ENCODE data around the gene ZNF540. TPM values are rescaled to one million over a fixed set of nuclear protein-coding genes. Genes with fewer than 3 reads are reported as not detected.

ZNF540 gene
- total and polyA plus RNA-seq, 2 donors from 2014 or later = 5.4 to 8.4 TPM

GRCh38 chr19:37564624-37565369 lies 29.9 kb upstream of the ZNF540 start:
- H3K27me3 ChIP-seq (ENCODE audit: control insufficient read depth, insufficient read depth, low read length) = no peaks in the 10 kb centered on the region
- H3K9ac ChIP-seq (ENCODE audit: low read length in 3 of 3) = no peak overlapping the region
- H3K27ac ChIP-seq (ENCODE audit: low read depth in 2 of 2, low read length in 2 of 2) = no peak overlapping the region
- H3K4me1 ChIP-seq (ENCODE audit: control insufficient read depth in 2 of 3, insufficient read depth in 2 of 3, low read depth in 1 of 3, low read length in 3 of 3) = no peaks in the 10 kb centered on the region
- FAIRE-seq (no peak), DNase-seq (no peak)
- H3K36me3 ChIP-seq (ENCODE audit: control insufficient read depth in 2 of 3, insufficient read depth in 3 of 3, low read length in 3 of 3) = peaks cover 11 to 36% (median 16%) of the 10 kb centered on the region in 3 donors
- peaks cover 9 to 91% (median 79%) of the 10 kb centered on the region in 3 donors for H3K9me3 ChIP-seq (ENCODE audit: control insufficient read depth in 2 of 3, insufficient read depth in 1 of 3, low read length in 3 of 3)
- peak overlapping the region in 1 of 3 donors; percentile 23 for H3K4me3 ChIP-seq (ENCODE audit: low read length in 3 of 3)
- intact Hi-C loops (cut with DNase I) = no loop called here
- TF ChIP-seq, protein P1, sequence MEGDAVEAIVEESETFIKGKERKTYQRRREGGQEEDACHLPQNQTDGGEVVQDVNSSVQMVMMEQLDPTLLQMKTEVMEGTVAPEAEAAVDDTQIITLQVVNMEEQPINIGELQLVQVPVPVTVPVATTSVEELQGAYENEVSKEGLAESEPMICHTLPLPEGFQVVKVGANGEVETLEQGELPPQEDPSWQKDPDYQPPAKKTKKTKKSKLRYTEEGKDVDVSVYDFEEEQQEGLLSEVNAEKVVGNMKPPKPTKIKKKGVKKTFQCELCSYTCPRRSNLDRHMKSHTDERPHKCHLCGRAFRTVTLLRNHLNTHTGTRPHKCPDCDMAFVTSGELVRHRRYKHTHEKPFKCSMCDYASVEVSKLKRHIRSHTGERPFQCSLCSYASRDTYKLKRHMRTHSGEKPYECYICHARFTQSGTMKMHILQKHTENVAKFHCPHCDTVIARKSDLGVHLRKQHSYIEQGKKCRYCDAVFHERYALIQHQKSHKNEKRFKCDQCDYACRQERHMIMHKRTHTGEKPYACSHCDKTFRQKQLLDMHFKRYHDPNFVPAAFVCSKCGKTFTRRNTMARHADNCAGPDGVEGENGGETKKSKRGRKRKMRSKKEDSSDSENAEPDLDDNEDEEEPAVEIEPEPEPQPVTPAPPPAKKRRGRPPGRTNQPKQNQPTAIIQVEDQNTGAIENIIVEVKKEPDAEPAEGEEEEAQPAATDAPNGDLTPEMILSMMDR (IDR thresholded peaks at IDR 0.05; ENCODE audit: borderline replicate concordance, extremely low read depth, insufficient read depth) = no peak

DNA sequence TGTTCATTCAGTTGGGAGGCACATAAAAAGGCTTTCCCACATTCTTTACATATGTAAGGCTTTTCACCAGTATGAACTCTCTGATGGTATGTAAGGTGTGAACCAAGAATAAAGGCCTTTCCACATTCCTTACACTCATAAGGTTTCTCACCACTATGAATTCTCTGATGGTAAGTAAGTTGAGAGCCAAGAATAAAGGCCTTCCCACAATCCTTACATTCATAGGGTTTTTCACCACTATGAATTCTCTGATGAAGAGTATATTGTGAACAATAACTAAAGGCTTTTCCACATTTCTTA lies 29.4 kb upstream of the ZNF540 start:
- Histone ChIP-seq H3K4me3 (ENCODE audit: low read length in 3 of 3) (peak overlapping the region in 1 of 3 donors; percentile 23), H3K4me1 (ENCODE audit: control insufficient read depth in 2 of 3, insufficient read depth in 2 of 3, low read depth in 1 of 3, low read length in 3 of 3) (no peaks in the 10 kb centered on the region), H3K9me3 (ENCODE audit: control insufficient read depth in 2 of 3, insufficient read depth in 1 of 3, low read length in 3 of 3) (peaks cover 9 to 96% (median 82%) of the 10 kb centered on the region in 3 donors), H3K27ac (ENCODE audit: low read depth in 2 of 2, low read length in 2 of 2) (no peak overlapping the region), H3K27me3 (ENCODE audit: control insufficient read depth, insufficient read depth, low read length) (no peaks in the 10 kb centered on the region), H3K9ac (ENCODE audit: low read length in 3 of 3) (no peak overlapping the region), H3K36me3 (ENCODE audit: control insufficient read depth in 2 of 3, insufficient read depth in 3 of 3, low read length in 3 of 3) (peaks cover 11 to 36% (median 17%) of the 10 kb centered on the region in 3 donors)
- TF ChIP-seq, protein P1 (IDR thresholded peaks at IDR 0.05; ENCODE audit: borderline replicate concordance, extremely low read depth, insufficient read depth) = no peak
- no peak for FAIRE-seq
- intact Hi-C loops (cut with DNase I) = no loop called here
- DNase-seq = no peak

- Histone ChIP-seq H3K4me3 (ENCODE audit: low read length in 3 of 3) (no peak overlapping the region), H3K36me3 (ENCODE audit: control insufficient read depth in 2 of 3, insufficient read depth in 3 of 3, low read length in 3 of 3) (peaks cover 4 to 15% (median 10%) of the 10 kb centered on the region in 3 donors), H3K27ac (ENCODE audit: low read depth in 2 of 2, low read length in 2 of 2) (no peak overlapping the region), H3K4me1 (ENCODE audit: control insufficient read depth in 2 of 3, insufficient read depth in 2 of 3, low read depth in 1 of 3, low read length in 3 of 3) (no peaks in the 10 kb centered on the region), H3K9me3 (ENCODE audit: control insufficient read depth in 2 of 3, insufficient read depth in 1 of 3, low read length in 3 of 3) (peaks cover 7 to 59% (median 50%) of the 10 kb centered on the region in 3 donors), H3K27me3 (ENCODE audit: control insufficient read depth, insufficient read depth, low read length) (no peaks in the 10 kb centered on the region), H3K9ac (ENCODE audit: low read length in 3 of 3) (no peak overlapping the region)
- TF ChIP-seq, protein P1 (IDR thresholded peaks at IDR 0.05; ENCODE audit: borderline replicate concordance, extremely low read depth, insufficient read depth) = no peak
- FAIRE-seq (no peak), DNase-seq (no peak)
- intact Hi-C loops (cut with DNase I) = no loop called here
Observed at GRCh38 chr19:37572203-37572602, 22.5 kb upstream of the ZNF540 start.
